ENCODE results near the gene METTL22. TPM values are rescaled to one million over a fixed set of nuclear protein-coding genes. Genes with fewer than 3 reads are reported as not detected.
A peak's percentile ranks its signal among the peaks of the same experiment; 100 is the strongest.

Gene METTL22
- total RNA-seq, 1 donor from 2014 or later, result 42.3 TPM

DNA sequence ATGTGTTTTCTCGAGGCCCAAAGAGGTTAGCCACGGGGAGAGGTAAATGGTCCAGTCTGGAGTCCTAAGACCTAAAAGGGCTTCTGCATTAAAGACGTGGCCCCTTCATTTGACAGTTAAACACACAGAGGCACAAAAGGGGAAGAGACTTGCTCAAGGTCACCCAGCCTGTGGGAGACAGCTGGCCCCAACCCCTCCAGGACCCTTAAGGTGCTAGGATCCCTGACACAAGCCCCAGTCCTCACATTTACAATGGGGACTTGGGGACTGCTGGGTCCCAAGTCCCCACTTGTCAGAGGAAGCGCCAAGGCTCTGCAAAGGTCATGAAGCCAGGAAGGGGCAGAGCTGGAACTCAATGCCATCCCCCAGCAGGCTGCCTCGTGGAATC, 54.7 kb downstream of the METTL22 start:
- TF ChIP-seq CTCF (conservative IDR thresholded peaks at IDR 0.05), result no peak
- Mint-ChIP-seq H3K9me3 (peaks cover 10% of the 10 kb centered on the region), H3K4me3 (peak overlapping the region; percentile 85), H3K27ac (no peak overlapping the region), H3K4me1 (ENCODE audit: unreplicated experiment) (peaks cover 11% of the 10 kb centered on the region), H3K27me3 (no peaks in the 10 kb centered on the region), H3K36me3 (peaks cover 10% of the 10 kb centered on the region)
- DNase-seq (ENCODE audit: extremely low spot score, unreplicated experiment), result no peak

DNA sequence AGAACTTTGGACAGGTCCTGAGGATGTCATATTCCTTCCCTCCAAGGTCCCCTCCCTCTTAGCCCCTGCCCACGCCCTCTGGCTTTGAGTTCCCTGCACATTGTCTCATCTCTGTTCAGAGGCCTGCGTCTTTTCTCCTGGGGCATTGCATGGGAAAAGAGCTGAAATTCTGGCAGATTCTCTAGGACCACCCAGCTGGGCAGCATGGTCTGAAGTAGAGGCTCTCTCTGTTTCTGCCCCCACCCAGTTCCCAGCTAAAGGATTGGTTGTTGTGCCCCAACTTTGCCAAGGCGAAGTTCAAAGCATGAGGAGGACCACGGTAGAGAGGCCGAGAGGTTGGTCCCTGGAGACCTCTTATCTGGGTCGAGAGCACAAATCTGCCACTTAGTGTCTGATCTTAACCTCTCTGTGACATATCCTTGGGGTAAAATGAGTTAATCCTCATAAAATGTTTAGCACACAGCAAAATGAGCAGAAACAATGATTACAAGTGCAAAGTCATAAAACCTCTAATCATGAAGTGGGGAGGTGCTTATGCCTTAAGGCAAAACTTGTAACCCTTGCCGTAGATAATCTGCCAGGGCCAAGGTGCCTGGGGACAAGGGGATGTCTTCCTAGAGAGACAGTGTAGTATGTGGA, 55.4 kb downstream of the METTL22 start:
- H3K4me3 Mint-ChIP-seq, result peak overlapping the region; percentile 47

DNA sequence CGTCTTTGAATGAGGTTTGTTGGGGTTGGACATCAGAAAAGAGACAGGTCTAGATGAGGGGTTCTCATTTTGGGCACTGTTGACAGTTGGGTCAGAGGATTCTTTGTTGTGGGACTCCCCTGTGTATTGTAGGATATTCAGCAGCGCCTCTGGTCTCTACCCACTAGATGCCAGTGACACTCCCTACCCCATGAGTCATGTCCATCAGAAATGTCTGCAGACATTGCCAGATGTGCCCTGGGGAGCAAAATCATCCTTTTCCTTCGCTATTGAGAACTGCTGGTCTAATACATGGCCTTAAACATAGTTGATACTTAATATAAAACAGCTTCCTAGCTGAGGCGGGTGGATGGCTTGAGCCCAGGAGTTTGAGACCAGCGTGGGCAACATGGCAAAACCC, 56.0 kb downstream of the METTL22 start:
- peaks cover 11% of the 10 kb centered on the region for H3K4me1 Mint-ChIP-seq (ENCODE audit: unreplicated experiment)
- no peak for DNase-seq (ENCODE audit: extremely low spot score, unreplicated experiment)
- H3K27me3 Mint-ChIP-seq, result no peaks in the 10 kb centered on the region
- H3K9me3 Mint-ChIP-seq, result peaks cover 10% of the 10 kb centered on the region
- no peak overlapping the region for H3K27ac Mint-ChIP-seq
- peaks cover 10% of the 10 kb centered on the region for H3K36me3 Mint-ChIP-seq
- H3K4me3 Mint-ChIP-seq, result peak overlapping the region; percentile 47
- no peak for TF ChIP-seq CTCF (conservative IDR thresholded peaks at IDR 0.05)

More for the DNA sequence above, 55.4 kb downstream of the METTL22 start:
- Mint-ChIP-seq H3K4me1 (ENCODE audit: unreplicated experiment) (peaks cover 11% of the 10 kb centered on the region), H3K27ac (no peak overlapping the region), H3K36me3 (peaks cover 10% of the 10 kb centered on the region), H3K27me3 (no peaks in the 10 kb centered on the region), H3K9me3 (peaks cover 10% of the 10 kb centered on the region)
- no peak for DNase-seq (ENCODE audit: extremely low spot score, unreplicated experiment)
- TF ChIP-seq CTCF (conservative IDR thresholded peaks at IDR 0.05), result no peak

- Mint-ChIP-seq H3K9me3 (peaks cover 10% of the 10 kb centered on the region), H3K27me3 (no peaks in the 10 kb centered on the region), H3K4me3 (peak overlapping the region; percentile 51), H3K4me1 (ENCODE audit: unreplicated experiment) (peaks cover 11% of the 10 kb centered on the region), H3K27ac (peak overlapping the region; percentile 94), H3K36me3 (peaks cover 10% of the 10 kb centered on the region)
- no peak for DNase-seq (ENCODE audit: extremely low spot score, unreplicated experiment)
- no peak for TF ChIP-seq CTCF (conservative IDR thresholded peaks at IDR 0.05)
Observed at GRCh38 chr16:8678068-8678927, 56.8 kb downstream of the METTL22 start.

DNA sequence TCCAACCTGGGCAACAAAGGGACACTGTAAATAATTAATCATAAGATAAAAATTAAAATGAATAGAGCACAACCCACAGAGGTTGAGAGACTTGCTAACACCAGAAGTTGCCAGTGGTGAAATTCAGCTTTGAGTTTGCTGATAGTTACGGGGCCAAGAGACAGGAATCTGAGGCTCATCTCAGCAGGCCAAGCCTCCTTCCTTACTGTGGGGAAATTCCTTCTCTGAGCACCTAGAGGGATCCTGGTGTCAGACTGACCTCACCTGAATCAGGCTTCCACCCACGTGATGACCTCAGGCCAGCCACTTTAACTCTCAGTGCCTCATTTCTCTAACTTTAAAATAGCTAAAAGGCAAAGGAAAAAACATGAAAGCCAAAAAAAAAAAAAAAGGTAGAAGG, 57.7 kb downstream of the METTL22 start:
- Mint-ChIP-seq H3K4me3 (no peak overlapping the region), H3K4me1 (ENCODE audit: unreplicated experiment) (peaks cover 11% of the 10 kb centered on the region), H3K9me3 (peaks cover 10% of the 10 kb centered on the region), H3K36me3 (peaks cover 10% of the 10 kb centered on the region), H3K27me3 (no peaks in the 10 kb centered on the region), H3K27ac (peak overlapping the region; percentile 94)
- no peak for TF ChIP-seq CTCF (conservative IDR thresholded peaks at IDR 0.05)
- DNase-seq (ENCODE audit: extremely low spot score, unreplicated experiment), result no peak
